Activated gamma-delta T cell treated with Interleukin-2 at 50 U/mL for 16 hours (primary cell): ENCODE measurements around the gene ZIM2.

Source experiments
- DNase-seq: peaks from one replicate; pipeline ENCODE4 v3.0.0-alpha.2; 2020

The ZIM2 gene

DNA sequence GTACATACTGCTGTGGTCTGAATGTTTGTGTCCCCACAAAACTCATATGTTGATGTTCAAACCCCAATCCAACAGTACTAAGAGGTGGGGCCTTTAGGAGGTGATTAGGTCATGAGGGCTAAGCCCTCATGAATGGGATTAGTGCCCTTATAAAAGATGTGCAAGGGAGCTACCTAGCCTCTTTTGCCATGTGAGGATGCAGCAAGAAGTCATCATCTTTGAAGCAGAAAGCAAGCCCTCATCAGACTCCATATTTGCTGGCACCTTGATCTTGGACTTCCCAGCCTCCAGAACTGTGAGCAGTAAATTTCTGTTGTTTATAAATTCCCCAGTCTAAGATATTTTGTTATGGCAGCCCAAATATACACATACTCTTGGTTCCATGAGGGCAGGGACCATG lies 33.9 kb downstream of the ZIM2 start:
- no peak for DNase-seq

DNA sequence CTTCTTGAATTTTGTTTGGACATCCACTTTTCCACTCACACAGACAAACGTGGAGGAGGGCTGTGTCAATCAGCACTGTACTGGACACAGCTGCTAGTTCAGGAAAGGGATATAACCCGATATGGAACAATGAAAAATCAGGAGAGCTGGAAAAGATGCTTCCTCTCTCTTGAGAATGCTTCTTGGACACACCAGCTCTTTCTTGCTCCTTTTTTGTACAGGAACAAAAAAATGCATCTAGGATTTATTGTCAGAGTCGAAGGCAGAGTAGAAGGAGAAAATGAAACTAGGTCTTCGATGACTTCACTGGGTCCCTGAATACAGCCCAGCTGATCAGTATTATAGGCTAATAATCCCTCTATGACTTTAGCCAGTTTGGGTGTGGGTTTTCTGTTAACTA lies 62.2 kb downstream of the ZIM2 start:
- no peak for DNase-seq

- no peak for DNase-seq
These were observed 70.9 kb downstream of the ZIM2 start for GRCh38 chr19:56769650-56770049.

DNA sequence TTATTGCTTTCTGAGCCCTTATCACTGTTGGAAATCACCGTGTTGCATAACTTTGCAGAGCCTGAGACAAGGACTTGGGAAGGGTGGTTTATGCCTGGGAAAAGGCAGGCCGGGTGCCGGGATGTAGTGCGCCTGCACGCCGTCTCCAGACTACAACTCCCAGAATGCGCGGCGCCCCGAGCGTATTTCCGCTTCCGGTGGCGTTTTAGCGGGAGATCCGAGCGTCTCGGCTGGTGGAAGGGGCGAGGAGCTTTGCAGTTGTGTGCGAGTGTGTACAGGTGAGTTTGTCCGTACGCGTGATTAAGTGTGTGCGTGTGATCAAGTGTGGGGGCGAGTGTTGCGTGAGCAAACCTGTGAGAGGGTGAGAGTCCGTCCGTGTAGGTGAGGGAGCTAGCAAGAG lies 75.4 kb downstream of the ZIM2 start:
- no peak for DNase-seq

DNA sequence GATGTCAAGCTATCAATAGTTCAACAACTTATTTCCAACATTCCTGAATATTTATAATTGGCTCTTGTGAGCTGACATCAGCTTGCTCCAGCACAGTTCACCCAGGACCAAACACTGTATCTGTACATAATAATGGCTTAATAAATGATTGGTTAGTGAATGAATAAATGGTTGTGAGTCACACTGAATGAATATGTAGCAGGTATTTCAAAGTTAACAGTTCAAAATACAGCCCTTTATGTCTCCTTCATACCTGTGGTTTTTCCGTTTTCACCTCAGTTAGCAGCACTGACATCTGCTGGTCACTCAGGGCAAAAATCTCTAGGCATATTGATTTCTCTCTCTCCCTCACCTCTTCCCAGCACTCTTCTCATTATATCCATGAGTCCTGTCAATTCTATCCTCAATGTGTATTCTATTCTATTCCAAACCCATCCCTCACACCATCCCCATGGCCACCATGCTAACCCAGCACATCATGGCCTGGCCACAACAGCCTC lies 76.3 kb downstream of the ZIM2 start:
- DNase-seq, result no peak

DNA sequence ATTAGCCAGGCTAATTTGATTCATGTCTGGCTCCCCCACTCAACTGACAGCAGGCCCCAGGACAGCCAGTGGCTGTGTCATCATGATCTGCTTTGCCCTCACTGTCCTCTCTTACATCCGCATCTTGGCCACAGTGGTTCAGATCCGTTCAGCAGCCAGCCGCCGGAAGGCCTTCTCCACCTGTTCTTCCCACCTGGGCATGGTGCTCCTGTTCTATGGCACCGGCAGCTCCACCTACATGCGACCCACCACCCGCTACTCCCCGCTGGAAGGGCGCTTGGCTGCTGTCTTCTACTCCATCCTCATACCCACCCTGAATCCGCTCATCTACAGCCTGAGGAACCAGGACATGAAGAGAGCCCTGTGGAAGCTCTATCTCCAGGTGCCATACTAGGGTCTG lies 79.7 kb downstream of the ZIM2 start:
- DNase-seq, result no peak

GRCh38 chr19:56759531-56759930 lies 81.0 kb downstream of the ZIM2 start:
- DNase-seq, result no peak

- DNase-seq, result no peak
These were observed 89.4 kb downstream of the ZIM2 start for GRCh38 chr19:56751078-56751489.

DNA sequence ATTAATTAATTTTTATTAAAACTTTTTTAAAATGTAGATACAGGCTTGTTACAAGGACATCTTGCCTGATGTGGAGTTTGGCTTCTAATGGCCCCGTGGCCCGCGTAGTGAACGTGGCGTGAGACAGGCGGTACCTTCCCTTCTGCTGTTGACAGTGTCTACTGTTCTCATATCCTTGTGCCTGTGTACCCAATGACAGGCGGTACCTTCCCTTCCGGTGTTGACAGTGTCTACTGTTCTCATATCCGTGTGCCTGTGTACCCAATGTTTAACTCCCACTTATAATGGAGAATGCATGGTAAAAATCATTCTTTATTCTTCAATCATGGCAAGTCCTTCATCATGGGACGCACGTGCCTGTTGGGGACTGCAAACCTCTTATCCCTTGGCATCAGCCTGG lies 89.9 kb downstream of the ZIM2 start:
- DNase-seq, result no peak

- no peak for DNase-seq
These were observed 92.1 kb downstream of the ZIM2 start for GRCh38 chr19:56748378-56748777.

- no peak for DNase-seq
These were observed 94.2 kb downstream of the ZIM2 start for GRCh38 chr19:56746367-56746766.

DNA sequence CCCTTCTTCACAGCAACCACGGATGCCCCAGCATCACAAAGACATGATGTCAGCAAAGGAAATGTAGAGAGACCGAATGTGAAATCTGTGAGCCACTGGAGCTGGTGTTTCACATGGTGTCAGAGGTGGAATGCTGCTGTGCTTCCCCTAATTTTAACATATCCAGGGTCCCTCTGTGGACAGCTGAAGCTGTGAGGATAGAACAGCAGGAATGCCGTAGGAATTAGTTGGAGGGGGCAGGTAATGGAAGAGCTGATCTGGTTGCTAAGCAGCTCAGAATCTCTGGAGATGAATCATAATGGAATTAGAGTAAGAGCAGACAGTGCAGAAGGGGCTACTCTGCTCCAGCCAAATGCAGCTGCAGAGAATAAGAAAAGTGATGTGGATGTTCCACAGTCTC lies 100.0 kb downstream of the ZIM2 start:
- no peak for DNase-seq

DNA sequence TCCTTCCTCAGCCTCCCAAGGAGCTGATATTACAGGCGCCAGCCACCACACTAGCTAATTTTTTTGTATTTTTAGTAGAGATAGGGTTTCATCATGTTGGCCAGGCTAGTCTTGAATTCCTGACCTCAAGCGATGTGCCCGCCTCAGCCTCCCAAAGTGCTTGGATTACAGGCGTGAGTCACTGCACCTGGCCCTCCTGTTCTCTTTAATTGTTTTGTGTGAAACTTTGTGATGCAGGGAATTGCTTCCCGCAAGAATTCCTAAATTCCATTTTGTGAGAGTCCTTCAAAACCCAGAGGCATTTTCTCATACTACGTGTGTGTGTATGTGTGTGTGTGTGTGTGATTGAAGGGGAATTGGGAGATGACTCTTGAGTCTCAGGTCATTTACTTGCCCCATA lies 104.0 kb downstream of the ZIM2 start:
- no peak for DNase-seq

DNA sequence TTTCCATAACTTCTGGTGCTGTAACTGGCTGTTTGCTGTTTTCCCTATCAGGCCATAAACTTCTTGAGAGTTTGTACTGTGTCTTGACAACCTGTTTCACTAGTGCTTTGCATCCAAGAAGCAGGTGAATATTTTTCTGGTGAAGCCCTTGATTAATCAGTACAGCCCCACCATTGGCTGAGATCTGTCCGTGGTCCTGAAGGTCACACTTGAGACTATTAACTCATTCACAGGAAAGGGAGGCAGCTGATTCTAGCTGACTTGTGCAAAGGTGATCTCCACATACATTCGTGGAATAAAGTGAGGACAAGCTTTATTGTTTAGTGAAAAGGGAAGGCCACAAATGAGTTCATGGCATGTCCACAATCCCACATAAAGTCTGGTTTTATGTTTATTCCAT lies 107.5 kb downstream of the ZIM2 start:
- no peak for DNase-seq

DNA sequence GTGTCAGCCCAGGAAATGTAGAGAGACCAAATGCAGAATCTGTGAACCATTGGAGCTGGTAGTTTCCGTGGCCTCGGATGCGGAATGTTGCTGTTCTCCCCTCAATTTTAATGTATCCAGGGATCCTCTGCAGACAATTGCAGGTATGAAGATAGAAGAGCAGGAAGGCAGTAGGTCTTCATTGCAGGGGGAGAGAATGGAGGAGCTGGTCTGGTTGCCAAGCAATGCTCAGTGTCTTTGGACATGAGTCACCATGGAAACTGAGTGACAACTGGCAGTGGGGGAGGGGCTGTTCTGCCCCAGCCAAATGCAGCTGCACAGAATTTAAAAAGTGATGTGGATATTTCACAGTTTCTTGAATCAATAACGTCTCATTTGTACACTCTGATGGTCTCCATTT lies 112.8 kb downstream of the ZIM2 start:
- DNase-seq, result no peak

- no peak for DNase-seq
These were observed 114.6 kb downstream of the ZIM2 start for GRCh38 chr19:56725829-56726424.
